HG03159 (cell line): ENCODE data around the gene MGLL.

Experiments used
- ATAC-seq: cut with Tn5 transposase; IDR thresholded peaks from one replicate; pipeline ENCODE4 v1.9.1; 2021; ENCODE audit warnings: mild to moderate bottlenecking, moderate library complexity; ENCODE audit not compliant: unreplicated experiment

The MGLL gene

GRCh38 chr3:127678611-127679533, 143.4 kb downstream of the MGLL start:
- no peak for ATAC-seq

GRCh38 chr3:127678315-127678599, 144.1 kb downstream of the MGLL start:
- no peak for ATAC-seq

DNA sequence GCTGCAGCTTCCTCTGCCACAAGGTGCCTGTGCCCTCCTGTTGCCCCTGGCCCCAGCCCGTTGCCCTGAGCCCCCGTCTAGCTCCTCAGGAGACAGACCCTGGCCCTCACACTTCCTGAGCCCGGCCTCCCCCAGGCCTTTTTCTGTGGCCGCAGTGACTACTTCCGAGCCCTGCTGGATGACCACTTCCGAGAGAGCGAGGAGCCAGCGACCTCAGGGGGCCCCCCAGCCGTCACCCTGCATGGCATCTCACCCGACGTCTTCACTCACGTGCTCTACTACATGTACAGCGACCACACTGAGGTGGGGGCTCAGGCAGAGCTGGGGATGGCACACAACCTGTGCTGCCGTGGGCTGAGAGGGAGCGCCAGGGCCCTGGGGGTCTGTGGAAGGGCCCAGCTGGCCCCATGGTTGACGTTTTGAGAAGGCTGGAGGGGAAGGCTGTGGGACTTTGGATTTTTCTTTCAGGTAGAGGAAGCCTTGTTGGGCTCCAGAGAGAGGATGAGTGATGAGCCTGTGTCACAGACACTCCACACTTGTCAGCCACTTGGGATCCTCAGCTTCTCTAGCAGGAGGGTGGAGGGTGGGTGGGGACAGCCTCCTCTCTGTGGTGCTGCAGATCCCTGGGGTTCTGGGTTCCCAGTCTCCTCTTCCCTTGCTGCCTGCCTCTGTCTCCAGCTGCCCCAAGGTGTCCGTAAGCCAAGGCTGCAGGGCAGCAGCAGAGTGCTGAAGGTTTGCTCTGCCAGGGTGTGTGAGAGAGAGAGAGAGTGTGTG, 144.6 kb downstream of the MGLL start:
- ATAC-seq, result no peak

- ATAC-seq, result no peak
Observed at GRCh38 chr3:127676921-127677351, 145.4 kb downstream of the MGLL start.

DNA sequence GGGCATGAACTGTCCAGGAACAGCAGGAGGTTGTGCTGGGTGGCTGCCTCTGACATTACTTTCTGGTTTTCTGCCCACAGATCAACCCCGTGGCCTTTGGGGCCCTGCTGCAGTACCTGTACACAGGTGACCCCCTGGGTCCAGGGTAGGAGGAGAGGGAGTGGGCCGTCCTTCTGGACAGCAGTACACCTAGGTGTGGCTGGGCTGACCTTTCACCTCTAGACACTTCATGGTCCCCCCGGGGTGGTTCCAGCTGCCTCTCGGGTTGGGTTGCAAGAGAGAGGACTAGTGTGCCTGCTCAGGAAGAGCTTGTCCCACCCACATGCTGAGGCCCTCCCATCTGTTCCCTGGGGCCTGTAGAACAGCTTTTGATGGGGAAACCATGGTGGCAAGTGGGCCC, 145.9 kb downstream of the MGLL start:
- ATAC-seq, result no peak

DNA sequence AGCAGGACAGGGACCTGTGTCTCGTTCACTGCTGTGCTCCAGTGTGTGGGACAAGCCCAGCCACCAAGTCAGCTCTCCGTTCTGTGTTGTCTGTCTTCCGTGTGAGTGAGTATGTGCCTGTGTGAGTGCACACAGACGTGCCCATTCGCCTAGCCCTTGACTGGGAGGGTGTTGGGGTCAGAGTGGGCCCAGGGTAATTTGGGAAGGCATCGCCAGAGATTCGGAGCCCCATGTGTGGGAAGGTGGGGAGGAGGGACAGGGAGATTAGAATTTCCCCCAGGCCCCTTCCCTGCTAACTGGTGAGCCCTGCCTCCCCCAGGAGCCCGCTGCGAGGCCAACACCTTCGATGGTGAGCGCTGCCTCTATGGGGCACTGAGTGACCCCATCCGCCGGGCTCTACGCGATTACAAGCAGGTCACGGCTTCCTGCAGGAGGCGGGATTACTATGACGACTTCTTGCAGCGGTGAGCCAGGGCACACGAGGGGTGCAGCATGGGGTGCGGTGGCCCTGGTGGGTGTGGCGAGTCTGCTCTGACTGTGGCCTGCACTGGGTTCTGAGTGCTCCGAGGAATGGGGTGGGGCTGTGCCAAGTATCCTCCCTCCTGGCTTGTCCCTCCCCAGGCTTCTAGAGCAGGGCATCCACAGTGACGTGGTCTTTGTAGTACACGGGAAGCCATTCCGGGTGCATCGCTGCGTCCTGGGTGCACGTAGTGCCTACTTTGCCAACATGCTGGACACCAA, 146.5 kb downstream of the MGLL start:
- no peak for ATAC-seq

DNA sequence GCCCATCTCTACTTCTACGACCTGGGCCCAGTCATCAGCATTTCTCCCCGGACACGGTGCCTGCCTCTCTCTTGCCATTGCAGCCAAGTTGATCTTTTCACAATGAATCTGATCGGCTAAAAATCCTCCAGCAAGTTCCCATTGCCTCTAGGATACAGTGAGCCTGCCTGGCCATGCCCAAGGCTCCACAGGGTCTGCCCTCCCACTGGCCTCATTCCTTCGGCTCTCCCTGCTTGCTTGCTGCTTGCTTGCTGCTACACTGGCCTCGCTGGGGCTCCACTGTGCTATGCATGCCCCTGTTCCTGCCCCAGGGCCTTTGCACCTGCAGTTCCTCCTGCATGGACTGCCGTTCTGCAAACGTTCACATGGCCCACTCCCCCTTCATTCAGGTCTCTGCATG, 147.5 kb downstream of the MGLL start:
- no peak for ATAC-seq

DNA sequence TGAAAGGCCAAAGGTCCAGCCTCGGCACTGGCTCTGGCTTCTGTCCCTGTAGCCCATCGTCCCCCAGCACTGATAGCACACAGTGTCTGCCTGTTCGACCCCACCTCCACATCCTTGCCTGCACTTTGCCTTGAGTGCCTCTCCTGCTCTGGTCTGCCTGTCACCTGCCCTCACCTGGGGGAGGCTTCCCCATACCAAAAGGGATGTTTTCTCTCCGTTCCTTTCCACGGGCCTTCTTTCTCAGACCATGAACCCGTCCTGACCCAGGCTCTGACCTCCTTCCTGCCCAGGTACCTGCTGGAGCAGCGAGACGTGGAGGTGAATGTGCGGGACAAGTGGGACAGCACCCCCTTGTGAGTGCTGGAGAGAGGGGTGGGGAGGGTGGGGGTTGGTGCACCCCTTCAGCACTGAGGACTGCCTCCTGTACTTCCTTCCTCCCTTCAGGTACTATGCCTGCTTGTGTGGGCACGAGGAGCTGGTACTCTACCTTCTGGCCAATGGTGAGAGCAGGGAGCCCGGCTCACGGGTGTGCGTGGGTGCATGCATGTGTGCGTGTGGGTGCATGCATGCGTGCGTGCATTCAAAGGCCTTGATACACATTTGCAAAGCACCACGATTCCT, 148.1 kb downstream of the MGLL start:
- no peak for ATAC-seq

GRCh38 chr3:127673191-127674100, 148.9 kb downstream of the MGLL start:
- ATAC-seq, result peak; percentile 40

GRCh38 chr3:127672429-127673190, 149.7 kb downstream of the MGLL start, which contains the start of gene ABTB1:
ABTB1 (plus strand) TSS chr3:127672952; CDS start chr3:127673026, 74 bp downstream.
- peak; percentile 74 for ATAC-seq

- peak; percentile 17 for ATAC-seq
Observed at GRCh38 chr3:127671523-127672428, 150.5 kb downstream of the MGLL start.

GRCh38 chr3:127670761-127671522, 151.4 kb downstream of the MGLL start:
- no peak for ATAC-seq

DNA sequence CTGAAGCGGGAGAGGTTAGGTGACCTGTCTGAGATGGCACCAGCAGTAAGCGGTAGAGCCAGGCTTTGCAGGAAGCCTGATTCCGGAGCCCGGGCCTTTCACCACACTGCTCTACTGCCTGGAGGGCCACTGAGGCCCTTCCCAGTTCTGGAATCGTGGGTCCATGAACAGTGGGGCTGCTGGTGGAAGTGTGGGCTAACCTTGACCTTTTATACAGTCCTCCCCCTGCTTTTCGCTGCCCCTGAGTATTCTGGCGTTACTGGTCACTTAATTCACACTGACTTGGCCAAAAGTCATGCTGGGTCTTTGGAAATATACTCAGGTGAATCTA, 152.1 kb downstream of the MGLL start:
- no peak for ATAC-seq

GRCh38 chr3:127669541-127670228, 152.6 kb downstream of the MGLL start:
- no peak for ATAC-seq

GRCh38 chr3:127668906-127669305, 153.4 kb downstream of the MGLL start:
- ATAC-seq, result no peak

- ATAC-seq, result no peak
Observed at GRCh38 chr3:127667119-127667681, 155.1 kb downstream of the MGLL start.

- ATAC-seq, result no peak
Observed at GRCh38 chr3:127666676-127667075, 155.6 kb downstream of the MGLL start.
